H1 (cell line): ENCODE measurements around the gene POLR2J. TPM values are rescaled to one million over a fixed set of nuclear protein-coding genes. Genes with fewer than 3 reads are reported as not detected.

Experiments
- CTCF ChIA-PET: fragments of 300-600 bp; sonication (Branson Sonifier 250); formaldehyde crosslinking; loops from one replicate; lab custom pipeline; 2021; ENCODE audit not compliant: partially characterized antibody; lab: Charles Lee
- POLR2A ChIA-PET: fragments of 300-600 bp; sonication (Branson Sonifier 250); formaldehyde crosslinking; loops from one replicate; lab custom pipeline; 2021; ENCODE audit warnings: inconsistent platforms; ENCODE audit not compliant: partially characterized antibody; lab: Charles Lee
- DNase-seq, 2 experiments: peaks; one replicate each; pipeline versions ENCODE4 v3.0.0 to v3.0.0-alpha.2; 2010 to 2022; ENCODE audit warnings: low spot score in 2 of 2, low read depth in 1 of 2, mixed read lengths in 1 of 2
- FAIRE-seq: peaks from 2 replicates; lab custom pipeline; 2011; peaks lifted over from hg19 to GRCh38; lab: Jason Lieb, UNC
- H2AFZ ChIP-seq: 2 replicates; pipeline ENCODE4 v1.8.1; 2012; ENCODE audit warnings: low read length, inconsistent platforms
- H2AK5ac ChIP-seq: 2 replicates; pipeline ENCODE4 v1.6.1; 2013; ENCODE audit warnings: low read depth, low read length
- H2BK120ac ChIP-seq: replicated peaks from 2 replicates; pipeline ENCODE3; 2013; ENCODE audit warnings: low read depth, low read length, inconsistent platforms
- H2BK12ac ChIP-seq: 2 replicates; pipeline ENCODE4 v1.6.1; 2013; ENCODE audit warnings: low read depth, low read length
- H2BK15ac ChIP-seq: 2 replicates; pipeline ENCODE4 v1.6.1; 2013; ENCODE audit warnings: low read length
- H2BK20ac ChIP-seq: 2 replicates; pipeline ENCODE4 v1.6.1; 2013; ENCODE audit warnings: low read length
- H2BK5ac ChIP-seq: 2 replicates; pipeline ENCODE4 v1.6.1; 2013; ENCODE audit warnings: low read depth, low read length
- H3K14ac ChIP-seq: 2 replicates; pipeline ENCODE4 v1.6.1; 2013; ENCODE audit warnings: inconsistent platforms; ENCODE audit not compliant: insufficient read length
- H3K18ac ChIP-seq: 2 replicates; pipeline ENCODE4 v1.6.1; 2013; ENCODE audit warnings: low read length; ENCODE audit errors: extremely low read depth
- H3K23ac ChIP-seq: 2 replicates; pipeline ENCODE4 v1.6.1; 2013; ENCODE audit warnings: inconsistent platforms; ENCODE audit not compliant: insufficient read length
- H3K23me2 ChIP-seq: 2 replicates; pipeline ENCODE4 v1.6.1; 2013; ENCODE audit warnings: low read depth, low read length
- H3K27ac ChIP-seq: 2 replicates; pipeline ENCODE4 v1.6.1; 2011; ENCODE audit warnings: low read depth, low read length, inconsistent platforms
- H3K27me3 ChIP-seq, 4 experiments: replicated peaks in 1 of 4; 1 replicate in 1 of 4; 2 replicates in 3 of 4; pipeline versions ENCODE4 v1.6.1 to v1.8.1; 2011 to 2013; ENCODE audit warnings: low read length in 3 of 4, mild to moderate bottlenecking in 3 of 4, inconsistent platforms in 2 of 4, mixed read lengths in 2 of 4, moderate library complexity in 1 of 4; ENCODE audit not compliant: control insufficient read depth in 3 of 4, insufficient read depth in 3 of 4; ENCODE audit errors: extremely low read depth in 1 of 4
- H3K36me3 ChIP-seq, 4 experiments: 2 replicates each; pipeline versions ENCODE4 v1.6.1 to v1.8.1; 2011 to 2013; ENCODE audit warnings: mild to moderate bottlenecking in 4 of 4, low read length in 3 of 4, moderate library complexity in 2 of 4, control low read depth in 1 of 4, inconsistent platforms in 1 of 4; ENCODE audit not compliant: insufficient read depth in 4 of 4, control insufficient read depth in 2 of 4
- H3K4ac ChIP-seq: replicated peaks from 2 replicates; pipeline ENCODE3; 2013; ENCODE audit warnings: low read length, low read depth, mixed read lengths, inconsistent platforms; ENCODE audit not compliant: insufficient read length
- H3K4me1 ChIP-seq, 4 experiments: replicated peaks in 1 of 4; 1 replicate in 1 of 4; 2 replicates in 3 of 4; pipeline versions ENCODE4 v1.6.1 to v1.8.1; 2011 to 2013; ENCODE audit warnings: low read length in 3 of 4, inconsistent platforms in 2 of 4, mixed read lengths in 1 of 4; ENCODE audit not compliant: insufficient read depth in 4 of 4, control insufficient read depth in 3 of 4
- H3K4me2 ChIP-seq, 2 experiments: 2 replicates each; pipeline versions ENCODE4 v1.6.1 to v1.8.1; 2011 to 2013; ENCODE audit warnings: low read depth in 2 of 2, low read length in 2 of 2, control low read depth in 1 of 2, inconsistent platforms in 1 of 2, mild to moderate bottlenecking in 1 of 2; ENCODE audit not compliant: insufficient read depth in 1 of 2
- H3K4me3 ChIP-seq, 4 experiments: fragments of 200-600, 300-600 bp in 1 of 4; sonication (generic), shearing (Covaris generic), sonication (Bioruptor Twin) in 1 of 4; 2 replicates each; pipeline versions ENCODE4 v1.5.1 to v1.8.1; 2011 to 2016; ENCODE audit warnings: low read length in 4 of 4, low read depth in 3 of 4, control low read depth in 2 of 4, inconsistent platforms in 2 of 4, mild to moderate bottlenecking in 2 of 4, mixed read lengths in 1 of 4, moderate library complexity in 1 of 4; ENCODE audit not compliant: insufficient read depth in 2 of 4; ENCODE audit errors: extremely low read depth in 1 of 4
- H3K56ac ChIP-seq: replicated peaks from 2 replicates; pipeline ENCODE3; 2013; ENCODE audit warnings: low read depth, mild to moderate bottlenecking, mixed read lengths, low read length, inconsistent platforms; ENCODE audit not compliant: insufficient read length
- H3K79me1 ChIP-seq: 2 replicates; pipeline ENCODE4 v1.6.1; 2013; ENCODE audit warnings: low read depth, low read length, control low read depth
- H3K79me2 ChIP-seq, 2 experiments: 2 replicates each; pipeline versions ENCODE4 v1.6.1 to v1.8.1; 2012 to 2013; ENCODE audit warnings: low read length in 2 of 2, mild to moderate bottlenecking in 2 of 2, inconsistent platforms in 1 of 2; ENCODE audit not compliant: insufficient read depth in 2 of 2, control insufficient read depth in 1 of 2
- H3K9ac ChIP-seq, 4 experiments: replicated peaks in 1 of 4; 1 replicate in 1 of 4; 2 replicates in 3 of 4; pipeline versions ENCODE4 v1.6.1 to v1.8.1; 2011 to 2013; ENCODE audit warnings: low read depth in 3 of 4, low read length in 3 of 4, control low read depth in 2 of 4, mild to moderate bottlenecking in 2 of 4, moderate library complexity in 2 of 4, inconsistent platforms in 1 of 4; ENCODE audit errors: extremely low read depth in 1 of 4
- H3K9me3 ChIP-seq, 2 experiments: 2 replicates each; pipeline versions ENCODE4 v1.6.1 to v1.8.1; 2012 to 2013; ENCODE audit warnings: mild to moderate bottlenecking in 2 of 2, moderate library complexity in 2 of 2, control low read depth in 1 of 2, inconsistent platforms in 1 of 2, low read depth in 1 of 2, low read length in 1 of 2, mixed read lengths in 1 of 2; ENCODE audit not compliant: insufficient read depth in 2 of 2
- H4K20me1 ChIP-seq, 2 experiments: replicated peaks in 1 of 2; 2 replicates each; pipeline versions ENCODE3 to v1.8.1; 2011 to 2013; ENCODE audit warnings: inconsistent platforms in 2 of 2, low read length in 2 of 2, mild to moderate bottlenecking in 1 of 2; ENCODE audit not compliant: insufficient read depth in 2 of 2, control insufficient read depth in 1 of 2
- H4K5ac ChIP-seq: 2 replicates; pipeline ENCODE4 v1.6.1; 2013; ENCODE audit warnings: low read length, low read depth, mixed read lengths, inconsistent platforms; ENCODE audit not compliant: insufficient read length
- H4K8ac ChIP-seq: 2 replicates; pipeline ENCODE4 v1.8.0; 2013; ENCODE audit warnings: mild to moderate bottlenecking, moderate library complexity, low read length, inconsistent platforms; ENCODE audit not compliant: insufficient read depth; ENCODE audit errors: extremely low read depth
- H4K91ac ChIP-seq: replicated peaks from 2 replicates; pipeline ENCODE3; 2013; ENCODE audit warnings: low read length, mixed read lengths, inconsistent platforms; ENCODE audit not compliant: insufficient read length
- ATF2 ChIP-seq: IDR thresholded peaks from 2 replicates; pipeline ENCODE4 v1.6.1; 2012; ENCODE audit warnings: low read length, inconsistent platforms
- ATF3 ChIP-seq: IDR thresholded peaks from 2 replicates; pipeline ENCODE4 v1.6.1; 2011; ENCODE audit warnings: low read depth, mild to moderate bottlenecking, low read length; ENCODE audit not compliant: insufficient read depth
- JUND ChIP-seq: IDR thresholded peaks from 2 replicates; pipeline ENCODE4 v1.6.1; 2011; ENCODE audit warnings: mild to moderate bottlenecking, improper control_type of control experiment, low read length
- RAD21 ChIP-seq, 2 experiments: IDR thresholded peaks in 1 of 2; conservative IDR thresholded peaks in 1 of 2; 2 replicates each; pipeline ENCODE4 v1.6.1; 2011; ENCODE audit warnings: low read depth in 2 of 2, low read length in 2 of 2, improper control_type of control experiment in 1 of 2, inconsistent platforms in 1 of 2, mild to moderate bottlenecking in 1 of 2, moderate library complexity in 1 of 2
- RXRA ChIP-seq: IDR thresholded peaks from 2 replicates; pipeline ENCODE4 v1.6.1; 2011; ENCODE audit warnings: low read depth, mild to moderate bottlenecking, low read length, moderate library complexity; ENCODE audit not compliant: insufficient read depth
- SIN3A ChIP-seq, 2 experiments: IDR thresholded peaks in 1 of 2; conservative IDR thresholded peaks in 1 of 2; 2 replicates each; pipeline ENCODE4 v1.6.1; 2011 to 2012; ENCODE audit warnings: low read length in 2 of 2, improper control_type of control experiment in 1 of 2, low read depth in 1 of 2, mild to moderate bottlenecking in 1 of 2
- TBP ChIP-seq: IDR thresholded peaks from 2 replicates; pipeline ENCODE4 v1.6.1; 2011; ENCODE audit warnings: low read depth, low read length, improper control_type of control experiment
- WGBS, 2 experiments: shearing (Covaris generic) in 1 of 2; methylation state at CpG; one replicate each; pipeline versions ENCODE4 v1.1.6 to v1.1.7; 2013 to 2015; ENCODE audit warnings: low lambda C conversion rate in 2 of 2, mixed read lengths in 2 of 2, inconsistent platforms in 1 of 2, low coverage in 1 of 2, missing lambda C conversion rate in 1 of 2; ENCODE audit not compliant: insufficient replicate concordance in 2 of 2, insufficient coverage in 1 of 2, insufficient read length in 1 of 2; ENCODE audit errors: extremely low coverage in 1 of 2, missing lambda C conversion rate in 1 of 2; 5-methylcytosine and 5-hydroxymethylcytosine counted together
- polyA plus RNA-seq, 7 experiments: library from polyadenylated mRNA; depleted of rRNA in 3 of 7; stranded (reverse) in 5 of 7; unstranded in 2 of 7; fragments of >200 nt in 5 of 7; fragments of 200-250 nt in 2 of 7; gene quantifications; 1 replicate in 5 of 7; 2 replicates in 1 of 7; 4 replicates in 1 of 7; pipeline versions ENCODE4 v1.2.1 to v1.2.3, GENCODE V29; 2011 to 2013; ENCODE audit warnings: missing spikeins in 2 of 7, mixed read lengths in 2 of 7
- total RNA-seq: library from RNA; stranded (reverse); fragmentation: NEBNext Ultra II Directional; extraction: Animal tissue kit (Norgen Biotek cat#: 25700); gene quantifications from 2 replicates; pipeline ENCODE4 v1.2.1, GENCODE V29; 2021

POLR2J gene
- total and polyA plus RNA-seq, 2 of the 8 experiments (the other 6 are each of a cell fraction or from before 2014, with no cell fraction given) = 54.1 to 113 TPM

- Histone ChIP-seq H4K91ac (no peak overlapping the region), H4K20me1 (peaks cover 0 to 3% of the 10 kb centered on the region in 2 experiments), H3K4me3 (peak overlapping the region; percentile 57 to 78 (median 69)), H3K14ac (no peak overlapping the region), H2BK15ac (no peak overlapping the region), H3K23ac (no peak overlapping the region), H2BK5ac (no peak overlapping the region), H3K18ac (peak overlapping the region; percentile 78), H3K56ac (peak overlapping the region; percentile 46), H3K27ac (no peak overlapping the region; the same call in 1 of the 2 replicates), H2AK5ac (0 out of 2 replicates have a peak overlapping the region, but pooled peaks have one; percentile 53), H3K23me2 (peaks cover 3% of the 10 kb centered on the region; the same call in 1 of the 2 replicates), H2BK12ac (no peak overlapping the region), H3K36me3 (no peaks in the 10 kb centered on the region; a peak in 1 of 8 replicates), H4K5ac (no peak overlapping the region), H3K79me2 (no peaks in the 10 kb centered on the region), H3K4ac (no peak overlapping the region), H3K9me3 (no peaks in the 10 kb centered on the region), H3K4me1 (peaks cover 0 to 8% (median 5%) of the 10 kb centered on the region in 4 experiments; a peak in 5 of 7 replicates), H3K9ac (peak overlapping the region in 3 of 4 experiments; percentile 13 to 80 (median 43); a peak in 5 of 7 replicates), H2BK20ac (no peak overlapping the region), H2AFZ (0 out of 2 replicates have a peak overlapping the region, but pooled peaks have one; percentile 44), H2BK120ac (no peak overlapping the region), H3K27me3 (no peaks in the 10 kb centered on the region), H3K79me1 (no peaks in the 10 kb centered on the region), H3K4me2 (peak overlapping the region; percentile 77 to 85), H4K8ac (peak overlapping the region; percentile 64; the same call in 1 of the 2 replicates)
- 49% methylated on average over 19 of the region's 27 CpGs; no CpG with 5 or more reads in 1 of the 2 experiments for WGBS, 2 experiments
- FAIRE-seq = no peak
- CTCF ChIA-PET = interaction anchor here (0.6 to 1.2 kb wide), 5 partner anchors 17 to 669 kb away, joined by 3 to 5 read pairs (median 4); no protein-coding TSS in a partner anchor
- POLR2A ChIA-PET = interaction anchor here (0.7 to 3.6 kb wide), 4 partner anchors 8 to 36 kb away, joined by 3 to 16 read pairs (median 6); partner anchors contain the start of gene PRKRIP1
- DNase-seq = no peak
- TF ChIP-seq TBP (no peak), SIN3A (conservative IDR thresholded peaks at IDR 0.05 in 1 of 2, IDR thresholded peaks at IDR 0.05 in 1 of 2; ENCODE audit: low read depth in 1 of 2, low read length in 2 of 2) (no peak), JUND (no peak), RXRA (no peak), RAD21 (IDR thresholded peaks at IDR 0.05 in 1 of 2, conservative IDR thresholded peaks at IDR 0.05 in 1 of 2; ENCODE audit: low read depth in 2 of 2, low read length in 2 of 2) (no peak), ATF3 (no peak), ATF2 (no peak)
Observed at GRCh38 chr7:102432442-102433218, 46.1 kb downstream of the POLR2J start.
